MCF 10A (cell line): ENCODE results near the gene ZFP36L2. TPM values are rescaled to one million over a fixed set of nuclear protein-coding genes. Genes with fewer than 3 reads are reported as not detected.
A peak's percentile ranks its signal among the peaks of the same experiment; 100 is the strongest.

Experiments
- BruUV-seq: library from RNA; stranded (reverse); fragments of 400-500 nt; replicated peaks from 2 replicates; lab custom pipeline; 2021; lab: Mats Ljungman, UMichigan
- CTCF ChIA-PET: fragments of 300-600 bp; sonication (Branson Sonifier 250); formaldehyde crosslinking; extraction: SDS; loops from one replicate; lab custom pipeline; 2021; ENCODE audit warnings: antibody characterized with exemption, inconsistent platforms; lab: Yijun Ruan, JAX
- POLR2A ChIA-PET: fragments of 300-600, 350-650 bp; sonication (Branson Sonifier 250); formaldehyde crosslinking; extraction: SDS; loops from one replicate; lab custom pipeline; 2020; ENCODE audit warnings: antibody characterized with exemption, inconsistent platforms; lab: Yijun Ruan, JAX
- DNase-seq: peaks from one replicate; pipeline ENCODE4 v3.0.0-alpha.2; 2018; ENCODE audit not compliant: unreplicated experiment
- H3K27ac Mint-ChIP-seq: one replicate; pipeline ENCODE4 v1.8.0; 2022; ENCODE audit warnings: mild to moderate bottlenecking, low read depth, mixed read lengths; ENCODE audit not compliant: unreplicated experiment
- H3K27me3 Mint-ChIP-seq: one replicate; pipeline ENCODE4 v1.8.0; 2022; ENCODE audit warnings: mixed read lengths; ENCODE audit not compliant: insufficient read depth, unreplicated experiment
- H3K36me3 Mint-ChIP-seq: one replicate; pipeline ENCODE4 v1.8.0; 2022; ENCODE audit warnings: mild to moderate bottlenecking, moderate library complexity, mixed read lengths; ENCODE audit not compliant: insufficient read depth, unreplicated experiment
- H3K4me1 Mint-ChIP-seq: one replicate; pipeline ENCODE4 v1.8.0; 2022; ENCODE audit warnings: mixed read lengths; ENCODE audit not compliant: insufficient read depth, unreplicated experiment
- H3K4me3 Mint-ChIP-seq: one replicate; pipeline ENCODE4 v1.8.0; 2022; ENCODE audit warnings: mild to moderate bottlenecking, moderate library complexity, mixed read lengths; ENCODE audit not compliant: unreplicated experiment
- H3K9me3 Mint-ChIP-seq: one replicate; pipeline ENCODE4 v1.8.0; 2022; ENCODE audit warnings: mixed read lengths; ENCODE audit not compliant: unreplicated experiment
- CTCF ChIP-seq: fragments of 200-600 bp; IDR thresholded peaks from one replicate; pipeline ENCODE4 v1.8.0; 2022; ENCODE audit warnings: antibody characterized with exemption, mild to moderate bottlenecking; ENCODE audit not compliant: unreplicated experiment
- intact Hi-C: fragments of 100-400 bp; cut with micrococcal nuclease; formaldehyde crosslinking; loops from 2 replicates; pipeline ENCODE4 v1.14.1; 2022
- total RNA-seq: library from RNA; stranded (reverse); gene quantifications from 2 replicates; pipeline ENCODE4 v1.2.3, GENCODE V29; 2022

ZFP36L2 gene
- total RNA-seq, 1 experiment from 2014 or later = 162 TPM

- intact Hi-C loops = no loop called here
- Mint-ChIP-seq H3K4me1 (peaks cover 23% of the 10 kb centered on the region), H3K36me3 (peaks cover 31% of the 10 kb centered on the region), H3K4me3 (no peak overlapping the region), H3K27me3 (no peaks in the 10 kb centered on the region), H3K27ac (no peak overlapping the region), H3K9me3 (no peaks in the 10 kb centered on the region)
- ChIA-PET POLR2A (no interaction called here), CTCF (interaction anchor here (0.6 kb wide), 1 partner anchor 205 kb away, joined by 4 read pairs; no protein-coding TSS in a partner anchor)
- no TSS peak for BruUV-seq
- peak; percentile 4 for TF ChIP-seq CTCF
- DNase-seq = no peak
These were observed 44.7 kb upstream of the ZFP36L2 start for GRCh38 chr2:43270930-43271615.

- BruUV-seq = no TSS peak
- CTCF ChIA-PET = no interaction called here
- POLR2A ChIA-PET = no interaction called here
- TF ChIP-seq CTCF = no peak
- Mint-ChIP-seq H3K4me1 (peaks cover 23% of the 10 kb centered on the region), H3K9me3 (no peaks in the 10 kb centered on the region), H3K27ac (peak overlapping the region; percentile 81), H3K27me3 (no peaks in the 10 kb centered on the region), H3K4me3 (no peak overlapping the region), H3K36me3 (peaks cover 36% of the 10 kb centered on the region)
- intact Hi-C loops = no loop called here
- DNase-seq = no peak
These were observed 44.1 kb upstream of the ZFP36L2 start for GRCh38 chr2:43270461-43270860.

GRCh38 chr2:43269706-43270105 is 43.3 kb upstream of the ZFP36L2 start:
- Mint-ChIP-seq H3K36me3 (peaks cover 38% of the 10 kb centered on the region), H3K4me3 (peak overlapping the region; percentile 28), H3K4me1 (peaks cover 23% of the 10 kb centered on the region), H3K27ac (peak overlapping the region; percentile 81), H3K27me3 (no peaks in the 10 kb centered on the region), H3K9me3 (no peaks in the 10 kb centered on the region)
- POLR2A ChIA-PET = no interaction called here
- DNase-seq = peak; percentile 42
- intact Hi-C loops = no loop called here
- no TSS peak for BruUV-seq
- CTCF ChIA-PET = interaction anchor here (0.6 to 1.1 kb wide), 4 partner anchors 8 to 404 kb away, joined by 3 to 4 read pairs (median 3); no protein-coding TSS in a partner anchor
- TF ChIP-seq CTCF = no peak

- Mint-ChIP-seq H3K4me1 (peaks cover 23% of the 10 kb centered on the region), H3K4me3 (no peak overlapping the region), H3K27me3 (no peaks in the 10 kb centered on the region), H3K36me3 (peaks cover 38% of the 10 kb centered on the region), H3K27ac (peak overlapping the region; percentile 81), H3K9me3 (no peaks in the 10 kb centered on the region)
- CTCF ChIA-PET = interaction anchor here (0.6 to 1.1 kb wide), 4 partner anchors 9 to 403 kb away, joined by 3 to 4 read pairs (median 3); no protein-coding TSS in a partner anchor
- POLR2A ChIA-PET = interaction anchor here (0.6 kb wide), 1 partner anchor 415 kb away, joined by 3 read pairs; no protein-coding TSS in a partner anchor
- TF ChIP-seq CTCF = no peak
- BruUV-seq = no TSS peak
- DNase-seq = peak; percentile 38
- intact Hi-C loops = no loop called here
These were observed 42.7 kb upstream of the ZFP36L2 start for GRCh38 chr2:43269074-43269572.
